Activated CD8-positive, alpha-beta memory T cell treated with anti-CD3 and anti-CD28 coated beads, Interleukin-2, amount 50 U/mL, for 24 hours (primary cell): ENCODE measurements around the gene CSAG2.

Experiments used
- DNase-seq: peaks from one replicate; pipeline ENCODE4 v3.0.0-alpha.2; 2020; ENCODE audit errors: extremely low read depth

CSAG2 gene

DNA sequence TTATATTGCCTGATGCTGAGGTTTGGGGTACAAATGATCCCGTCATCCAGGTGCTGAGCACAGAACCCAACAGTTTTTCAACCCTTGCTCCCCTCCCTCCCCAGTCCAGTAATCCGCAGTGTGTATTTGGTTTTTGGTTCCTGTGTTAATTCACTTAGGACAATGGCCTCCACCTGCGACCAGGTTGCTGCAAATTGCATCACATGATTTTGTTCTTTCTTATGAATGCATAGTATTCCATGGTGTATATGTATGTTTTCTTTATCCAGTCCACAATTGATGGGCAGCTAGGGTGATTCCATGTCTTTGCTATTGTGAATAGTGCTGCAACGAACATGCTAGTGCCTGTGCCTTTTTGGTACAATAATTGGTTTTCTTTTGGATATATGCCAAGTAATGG lies 46.0 kb downstream of the CSAG2 start:
- no peak for DNase-seq

- DNase-seq, result no peak
Observed at GRCh38 chrX:152658302-152658701, 50.8 kb downstream of the CSAG2 start.
